ENCODE data around the gene CNNM4.
A peak's percentile ranks its signal among the peaks of the same experiment; 100 is the strongest.

The CNNM4 gene

GRCh38 chr2:96808176-96808837, 47.6 kb downstream of the CNNM4 start:
- FAIRE-seq (no peak), DNase-seq (ENCODE audit: insufficient read length) (no peak)
- TF ChIP-seq TAF1 (IDR thresholded peaks at IDR 0.05; ENCODE audit: borderline replicate concordance, low read depth, low read length), result no peak
- no peak for TF ChIP-seq POLR2A (IDR thresholded peaks at IDR 0.05; ENCODE audit: low read depth, low read length)
- TF ChIP-seq POLR2AphosphoS5 (IDR thresholded peaks at IDR 0.05; ENCODE audit: low read depth, low read length), result no peak

GRCh38 chr2:96809216-96809882, 48.6 kb downstream of the CNNM4 start:
- FAIRE-seq (no peak), DNase-seq (ENCODE audit: insufficient read length) (no peak)
- TF ChIP-seq POLR2A (IDR thresholded peaks at IDR 0.05; ENCODE audit: low read depth, low read length) (no peak), TAF1 (IDR thresholded peaks at IDR 0.05; ENCODE audit: borderline replicate concordance, low read depth, low read length) (no peak)

- no peak for DNase-seq (ENCODE audit: insufficient read length)
- TF ChIP-seq TAF1 (IDR thresholded peaks at IDR 0.05; ENCODE audit: borderline replicate concordance, low read depth, low read length) (no peak), POLR2A (IDR thresholded peaks at IDR 0.05; ENCODE audit: low read depth, low read length) (no peak), POLR2AphosphoS5 (IDR thresholded peaks at IDR 0.05; ENCODE audit: low read depth, low read length) (no peak)
- FAIRE-seq, result no peak
These were observed 49.5 kb downstream of the CNNM4 start for GRCh38 chr2:96809951-96810782.

GRCh38 chr2:96810783-96811192, 50.1 kb downstream of the CNNM4 start:
- FAIRE-seq (no peak), DNase-seq (ENCODE audit: insufficient read length) (no peak)
- TF ChIP-seq POLR2A (IDR thresholded peaks at IDR 0.05; ENCODE audit: low read depth, low read length) (no peak), POLR2AphosphoS5 (IDR thresholded peaks at IDR 0.05; ENCODE audit: low read depth, low read length) (no peak), TAF1 (IDR thresholded peaks at IDR 0.05; ENCODE audit: borderline replicate concordance, low read depth, low read length) (no peak)

- no peak for DNase-seq (ENCODE audit: insufficient read length)
- TF ChIP-seq POLR2AphosphoS5 (IDR thresholded peaks at IDR 0.05; ENCODE audit: low read depth, low read length), result no peak
- no peak for TF ChIP-seq TAF1 (IDR thresholded peaks at IDR 0.05; ENCODE audit: borderline replicate concordance, low read depth, low read length)
- no peak for TF ChIP-seq POLR2A (IDR thresholded peaks at IDR 0.05; ENCODE audit: low read depth, low read length)
- FAIRE-seq, result no peak
These were observed 51.2 kb downstream of the CNNM4 start for GRCh38 chr2:96811917-96812316.

- DNase-seq (ENCODE audit: insufficient read length) (no peak), FAIRE-seq (no peak)
- TF ChIP-seq POLR2AphosphoS5 (IDR thresholded peaks at IDR 0.05; ENCODE audit: low read depth, low read length) (no peak), TAF1 (IDR thresholded peaks at IDR 0.05; ENCODE audit: borderline replicate concordance, low read depth, low read length) (no peak), POLR2A (IDR thresholded peaks at IDR 0.05; ENCODE audit: low read depth, low read length) (no peak)
These were observed 53.0 kb downstream of the CNNM4 start for GRCh38 chr2:96813656-96814055.

- DNase-seq (ENCODE audit: insufficient read length) (no peak), FAIRE-seq (no peak)
- TF ChIP-seq TAF1 (IDR thresholded peaks at IDR 0.05; ENCODE audit: borderline replicate concordance, low read depth, low read length), result no peak
These were observed 54.8 kb downstream of the CNNM4 start for GRCh38 chr2:96815326-96816126.

- DNase-seq (ENCODE audit: insufficient read length) (peak; percentile 99), FAIRE-seq (peak; percentile 96)
- TF ChIP-seq POLR2A (IDR thresholded peaks at IDR 0.05; ENCODE audit: low read depth, low read length) (peak; percentile 56; the same call in 1 of the 2 replicates), TAF1 (IDR thresholded peaks at IDR 0.05; ENCODE audit: borderline replicate concordance, low read depth, low read length) (no peak)
These were observed 55.6 kb downstream of the CNNM4 start, which contains the start of gene CNNM3 for GRCh38 chr2:96816127-96816835. TSS of gene CNNM3 (plus strand) at chr2:96816268. CDS start at chr2:96816278, 10 bp downstream.

GRCh38 chr2:96816836-96817702, 56.4 kb downstream of the CNNM4 start:
- FAIRE-seq (no peak), DNase-seq (ENCODE audit: insufficient read length) (no peak)
- TF ChIP-seq TAF1 (IDR thresholded peaks at IDR 0.05; ENCODE audit: borderline replicate concordance, low read depth, low read length), result no peak
- TF ChIP-seq POLR2AphosphoS5 (IDR thresholded peaks at IDR 0.05; ENCODE audit: low read depth, low read length), result no peak
- no peak for TF ChIP-seq POLR2A (IDR thresholded peaks at IDR 0.05; ENCODE audit: low read depth, low read length)

GRCh38 chr2:96817882-96818281, 57.2 kb downstream of the CNNM4 start:
- no peak for TF ChIP-seq TAF1 (IDR thresholded peaks at IDR 0.05; ENCODE audit: borderline replicate concordance, low read depth, low read length)
- FAIRE-seq (no peak), DNase-seq (ENCODE audit: insufficient read length) (no peak)

All from GM12892 (cell line).